Psoas muscle (tissue), 8 donors: ENCODE data around the gene STUB1. TPM values are rescaled to one million over a fixed set of nuclear protein-coding genes. Genes with fewer than 3 reads are reported as not detected.
A peak's percentile ranks its signal among the peaks of the same experiment; 100 is the strongest.

Experiments used
- ATAC-seq, 4 donors: fragments of 200-7000 bp; cut with Tn5 transposase; one replicate each; pipeline ENCODE4 v1.9.1; 2020; ENCODE audit warnings: moderate library complexity in 3 of 4, mild to moderate bottlenecking in 2 of 4
- DNase-seq, 2 donors: peaks; one replicate each; pipeline ENCODE4 v3.0.0-alpha.2; 2020
- H3K27ac ChIP-seq: fragments of 200-600 bp; one replicate; pipeline ENCODE4 v1.8.0; 2022
- H3K27me3 ChIP-seq, 3 donors: fragments of 200-600 bp in 1 of 3; one replicate each; pipeline versions ENCODE4 v1.6.1 to v1.8.0; 2013 to 2022; ENCODE audit warnings: low read length in 2 of 3, mild to moderate bottlenecking in 2 of 3, moderate library complexity in 1 of 3; ENCODE audit not compliant: insufficient read depth in 3 of 3
- H3K36me3 ChIP-seq, 2 donors: fragments of 200-600 bp in 1 of 2; one replicate each; pipeline versions ENCODE4 v1.6.1 to v1.8.0; 2013 to 2022; ENCODE audit warnings: low read depth in 1 of 2, mild to moderate bottlenecking in 1 of 2, moderate library complexity in 1 of 2; ENCODE audit not compliant: insufficient read depth in 1 of 2
- H3K4me1 ChIP-seq: fragments of 200-600 bp; one replicate; pipeline ENCODE4 v1.8.0; 2022
- H3K4me3 ChIP-seq: fragments of 200-600 bp; one replicate; pipeline ENCODE4 v1.8.0; 2022; ENCODE audit warnings: mild to moderate bottlenecking
- H3K9me3 ChIP-seq: fragments of 200-600 bp; one replicate; pipeline ENCODE4 v1.8.0; 2022
- CTCF ChIP-seq: fragments of 200-600 bp; IDR thresholded peaks from one replicate; pipeline ENCODE4 v1.8.0; 2022; ENCODE audit warnings: antibody characterized with exemption
- WGBS, 3 donors: extraction: QIAGEN DNeasy Blood & Tissue Kit; methylation state at CpG; one replicate each; pipeline versions ENCODE4 v1.1.6 to v1.1.7; 2013; 5-methylcytosine and 5-hydroxymethylcytosine counted together
- intact Hi-C, 2 donors: fragments of 100-400 bp; cut with DNase I; formaldehyde crosslinking; loops; one replicate each; pipeline versions ENCODE4 v1.11.0 to v1.14.2; 2022
- long read RNA-seq, 2 donors: library from polyadenylated mRNA; unstranded; transcript quantifications; one replicate each; pipeline ENCODE4 v2.0.0, GENCODE V29; 2021
- polyA plus RNA-seq, 3 donors: library from polyadenylated mRNA; stranded (reverse); fragments of 200-250 nt; gene quantifications; one replicate each; pipeline ENCODE4 v1.2.3, GENCODE V29; 2013
- total RNA-seq, 4 donors: library from RNA; stranded (reverse); fragmentation: NEBNext Ultra II Directional in 2 of 4; extraction: Animal tissue kit (Norgen Biotek cat#: 25700) in 2 of 4; gene quantifications; one replicate each; pipeline versions ENCODE4 v1.2.1 to v1.2.4, GENCODE V29; 2021 to 2023
- donor health status: healthy with polysubstance abuse.
- donor health status: DM: no; HTN: no; CAD: no; lungs with moderate emphysema.
- donor health status: Bipolar disorder and iron deficiency.
- donor health status: healthy.
- donor health status: DM: yes; HTN: yes; CAD: no.
- donor health status: DM: no; HTN: no; CAD: no.
- donor health status: DM: no; HTN: no; CAD: no.
- donor health status: DM: yes; HTN: yes; CAD: no.

The STUB1 gene
- total RNA-seq (100 to 1,000 TPM; 108 to 150 (median 115) TPM), polyA plus RNA-seq (100 to 1,000 TPM; 127 to 147 (median 134) TPM)
- long read RNA-seq, donor 1, transcript STUB1-201 (7 exons, 1,472 nt) = major isoform, 271 of 291 reads
- long read RNA-seq, donor 1, partial matches to known transcripts = 6 of 291 reads
- long read RNA-seq, donor 1, other reads (novel, unspliced or antisense) = 10 of 291 reads
- long read RNA-seq, donor 2, transcript STUB1-201 (7 exons, 1,472 nt) = major isoform, 374 of 422 reads
- long read RNA-seq, donor 2, partial matches to known transcripts = 14 of 422 reads
- long read RNA-seq, donor 2, other reads (novel, unspliced or antisense) = 31 of 422 reads

GRCh38 chr16:679814-680624, at the start of gene STUB1:
Gene STUB1, plus strand, starts transcription at chr16:680410. Its CDS starts 116 bp downstream, at chr16:680526.
- peak; percentile 89 to 94 for DNase-seq
- ATAC-seq = peak; percentile 79 to 80 (median 80)
- H3K27ac ChIP-seq = peak within 1 kb of the TSS; percentile 97
- intact Hi-C loops = no loop called here
- H3K36me3 ChIP-seq = peaks cover 5 to 20% of the 10 kb centered on the region in 2 donors
- no peak for TF ChIP-seq CTCF
- H3K9me3 ChIP-seq = no peaks in the 10 kb centered on the region
- H3K4me1 ChIP-seq = peaks cover 40% of the 10 kb centered on the region
- 0 to 1% (median 1%) methylated on average over 42 to 91 of the region's 91 CpGs for whole genome bisulfite sequencing, 3 donors
- no peaks in the 10 kb centered on the region for H3K27me3 ChIP-seq
- peak within 1 kb of the TSS; percentile 85 for H3K4me3 ChIP-seq

- no peak for TF ChIP-seq CTCF
- Histone ChIP-seq H3K9me3 (no peaks in the 10 kb centered on the region), H3K4me1 (peaks cover 36% of the 10 kb centered on the region), H3K27ac (peak within 1 kb of the TSS; percentile 16), H3K27me3 (no peaks in the 10 kb centered on the region), H3K4me3 (no peak within 1 kb of the TSS), H3K36me3 (peaks cover 0 to 38% of the 10 kb centered on the region in 2 donors)
- intact Hi-C loops = loop anchor here in 1 of 2 donors (5.0 kb wide), 1 partner anchor 39 kb away; the partner anchor contains the start of gene RAB40C
- ATAC-seq (no peak), DNase-seq (peak; percentile 46 to 68)
- WGBS, 3 donors = 9 to 10% (median 9%) methylated on average over 9 to 23 of the region's 23 CpGs
These were observed 49.3 kb upstream of the STUB1 start, which contains the start of gene WFIKKN1 for GRCh38 chr16:630815-631405. Gene WFIKKN1, plus strand, starts transcription at chr16:630985. Its CDS starts 269 bp downstream, at chr16:631254.

- 53 to 55% (median 54%) methylated on average over 9 of the region's 9 CpGs for WGBS, 3 donors
These were observed 48.3 kb upstream of the STUB1 start for GRCh38 chr16:631808-632358.

More at GRCh38 chr16:631808-632358, 48.3 kb upstream of the STUB1 start:
- intact Hi-C loops = loop anchor here in 1 of 2 donors (5.0 kb wide), 1 partner anchor 40 kb away; the partner anchor contains the start of gene RAB40C
- no peak for ATAC-seq
- no peak for DNase-seq
- Histone ChIP-seq H3K4me1 (peaks cover 36% of the 10 kb centered on the region), H3K27ac (no peak overlapping the region), H3K27me3 (no peaks in the 10 kb centered on the region), H3K9me3 (no peaks in the 10 kb centered on the region), H3K4me3 (no peak overlapping the region), H3K36me3 (peaks cover 0 to 31% of the 10 kb centered on the region in 2 donors)
- TF ChIP-seq CTCF = no peak
